IgD-negative memory B cell (primary cell): Measurements from ENCODE around the gene NCAPD3. TPM values are rescaled to one million over a fixed set of nuclear protein-coding genes. Genes with fewer than 3 reads are reported as not detected.
A peak's percentile ranks its signal among the peaks of the same experiment; 100 is the strongest.
"Not testable (repeated sequence)": the region's sequence is repeated elsewhere in the genome, so short reads cannot be mapped to it uniquely, and the experiment has no call there.

Experiments
- H3K27ac Mint-ChIP-seq, 3 donors: one replicate each; pipeline ENCODE4 v1.8.0; 2020 to 2022; ENCODE audit warnings: mild to moderate bottlenecking in 3 of 3, mixed read lengths in 3 of 3, moderate library complexity in 1 of 3
- H3K27me3 Mint-ChIP-seq: one replicate; pipeline ENCODE4 v1.8.0; 2021; ENCODE audit warnings: mixed read lengths
- H3K36me3 Mint-ChIP-seq: one replicate; pipeline ENCODE4 v1.8.0; 2020; ENCODE audit warnings: mild to moderate bottlenecking, mixed read lengths
- H3K4me1 Mint-ChIP-seq, 3 donors: one replicate each; pipeline ENCODE4 v1.8.0; 2020 to 2022; ENCODE audit warnings: mixed read lengths in 3 of 3, mild to moderate bottlenecking in 1 of 3
- H3K4me3 Mint-ChIP-seq, 4 donors: one replicate each; pipeline ENCODE4 v1.8.0; 2020 to 2022; ENCODE audit warnings: mild to moderate bottlenecking in 4 of 4, mixed read lengths in 4 of 4, moderate library complexity in 3 of 4
- H3K9me3 Mint-ChIP-seq, 3 donors: one replicate each; pipeline ENCODE4 v1.8.0; 2020 to 2021; ENCODE audit warnings: mixed read lengths in 3 of 3, mild to moderate bottlenecking in 1 of 3
- polyA plus RNA-seq: library from polyadenylated mRNA; unstranded; fragments of 300-500 nt; fragmentation: Illumina TruSeq; gene quantifications from one replicate; pipeline ENCODE4 v1.2.3, GENCODE V29; 2021

Gene NCAPD3
- polyA plus RNA-seq, 1 donor from 2014 or later = 8.1 TPM

GRCh38 chr11:134216816-134217215, 7.0 kb downstream of the NCAPD3 start:
- peak overlapping the region in 1 of 4 donors; percentile 20 for H3K4me3 Mint-ChIP-seq
- H3K27ac Mint-ChIP-seq = no peak overlapping the region
- H3K4me1 Mint-ChIP-seq = peaks cover 0 to 3% (median 0%) of the 10 kb centered on the region in 3 donors
- peaks cover 5% of the 10 kb centered on the region for H3K36me3 Mint-ChIP-seq
- H3K27me3 Mint-ChIP-seq = no peaks in the 10 kb centered on the region
- no peaks in the 10 kb centered on the region for H3K9me3 Mint-ChIP-seq

GRCh38 chr11:134215836-134216235, 7.9 kb downstream of the NCAPD3 start:
- Mint-ChIP-seq H3K4me3 (no peak overlapping the region), H3K36me3 (peaks cover 5% of the 10 kb centered on the region), H3K4me1 (peaks cover 0 to 3% (median 2%) of the 10 kb centered on the region in 3 donors), H3K27me3 (no peaks in the 10 kb centered on the region), H3K27ac (no peak overlapping the region), H3K9me3 (no peaks in the 10 kb centered on the region)

- no peaks in the 10 kb centered on the region for H3K27me3 Mint-ChIP-seq
- H3K4me1 Mint-ChIP-seq = peaks cover 0 to 2% (median 0%) of the 10 kb centered on the region in 3 donors
- no peaks in the 10 kb centered on the region for H3K9me3 Mint-ChIP-seq
- H3K36me3 Mint-ChIP-seq = peaks cover 10% of the 10 kb centered on the region
- H3K27ac Mint-ChIP-seq = peak overlapping the region in 1 of 3 donors; percentile 12
- H3K4me3 Mint-ChIP-seq = no peak overlapping the region
Measured at GRCh38 chr11:134207538-134208239, 16.1 kb downstream of the NCAPD3 start.

- H3K36me3 Mint-ChIP-seq = peaks cover 14% of the 10 kb centered on the region
- H3K4me1 Mint-ChIP-seq = no peaks in the 10 kb centered on the region
- H3K27ac Mint-ChIP-seq = no peak overlapping the region
- H3K4me3 Mint-ChIP-seq = no peak overlapping the region
- no peaks in the 10 kb centered on the region for H3K27me3 Mint-ChIP-seq
- H3K9me3 Mint-ChIP-seq = no peaks in the 10 kb centered on the region
Measured at GRCh38 chr11:134206185-134206584, 17.6 kb downstream of the NCAPD3 start.

- Mint-ChIP-seq H3K36me3 (peaks cover 14% of the 10 kb centered on the region), H3K9me3 (no peaks in the 10 kb centered on the region), H3K27me3 (no peaks in the 10 kb centered on the region), H3K27ac (no peak overlapping the region), H3K4me3 (no peak overlapping the region), H3K4me1 (no peaks in the 10 kb centered on the region)
Measured at GRCh38 chr11:134205729-134206128, 18.0 kb downstream of the NCAPD3 start.

- Mint-ChIP-seq H3K4me3 (no peak overlapping the region), H3K4me1 (no peaks in the 10 kb centered on the region), H3K9me3 (no peaks in the 10 kb centered on the region), H3K27me3 (no peaks in the 10 kb centered on the region), H3K27ac (no peak overlapping the region), H3K36me3 (peaks cover 11% of the 10 kb centered on the region)
Measured at GRCh38 chr11:134202661-134203060, 21.1 kb downstream of the NCAPD3 start.

GRCh38 chr11:134200688-134201087, 23.1 kb downstream of the NCAPD3 start:
- no peaks in the 10 kb centered on the region for H3K9me3 Mint-ChIP-seq
- no peaks in the 10 kb centered on the region for H3K4me1 Mint-ChIP-seq
- peaks cover 15% of the 10 kb centered on the region for H3K36me3 Mint-ChIP-seq
- H3K4me3 Mint-ChIP-seq = no peak overlapping the region
- H3K27ac Mint-ChIP-seq = no peak overlapping the region
- H3K27me3 Mint-ChIP-seq = no peaks in the 10 kb centered on the region

GRCh38 chr11:134199531-134199930, 24.2 kb downstream of the NCAPD3 start:
- H3K4me1 Mint-ChIP-seq = no peaks in the 10 kb centered on the region

GRCh38 chr11:134196756-134197155, 27.0 kb downstream of the NCAPD3 start:
- Mint-ChIP-seq H3K36me3 (peaks cover 20% of the 10 kb centered on the region), H3K27me3 (no peaks in the 10 kb centered on the region), H3K4me1 (no peaks in the 10 kb centered on the region), H3K9me3 (no peaks in the 10 kb centered on the region), H3K4me3 (peak overlapping the region in 1 of 4 donors; percentile 87), H3K27ac (no peak overlapping the region)

More at GRCh38 chr11:134199531-134199930, 24.2 kb downstream of the NCAPD3 start:
- no peak overlapping the region for H3K27ac Mint-ChIP-seq
- no peaks in the 10 kb centered on the region for H3K9me3 Mint-ChIP-seq
- no peak overlapping the region for H3K4me3 Mint-ChIP-seq
- H3K27me3 Mint-ChIP-seq = no peaks in the 10 kb centered on the region
- peaks cover 15% of the 10 kb centered on the region for H3K36me3 Mint-ChIP-seq

- not testable (repeated sequence) for H3K4me3 Mint-ChIP-seq, H3K9me3 Mint-ChIP-seq, H3K4me1 Mint-ChIP-seq, H3K27me3 Mint-ChIP-seq, H3K27ac Mint-ChIP-seq
- peaks cover 29% of the 10 kb centered on the region for H3K36me3 Mint-ChIP-seq
Measured at GRCh38 chr11:134188092-134188491, 35.7 kb downstream of the NCAPD3 start.

GRCh38 chr11:134181707-134182106, 42.1 kb downstream of the NCAPD3 start:
- no peaks in the 10 kb centered on the region for H3K4me1 Mint-ChIP-seq
- H3K9me3 Mint-ChIP-seq = no peaks in the 10 kb centered on the region
- no peak overlapping the region for H3K27ac Mint-ChIP-seq
- H3K27me3 Mint-ChIP-seq = no peaks in the 10 kb centered on the region
- peaks cover 4% of the 10 kb centered on the region for H3K36me3 Mint-ChIP-seq
- H3K4me3 Mint-ChIP-seq = no peak overlapping the region

GRCh38 chr11:134178032-134178674, 45.6 kb downstream of the NCAPD3 start:
- no peaks in the 10 kb centered on the region for H3K4me1 Mint-ChIP-seq
- H3K27me3 Mint-ChIP-seq = no peaks in the 10 kb centered on the region
- H3K27ac Mint-ChIP-seq = no peak overlapping the region

GRCh38 chr11:134176284-134176683, 47.5 kb downstream of the NCAPD3 start:
- Mint-ChIP-seq H3K27me3 (no peaks in the 10 kb centered on the region), H3K9me3 (no peaks in the 10 kb centered on the region), H3K36me3 (peaks cover 9% of the 10 kb centered on the region), H3K4me1 (no peaks in the 10 kb centered on the region), H3K4me3 (no peak overlapping the region), H3K27ac (no peak overlapping the region)

More at GRCh38 chr11:134178032-134178674, 45.6 kb downstream of the NCAPD3 start:
- Mint-ChIP-seq H3K9me3 (no peaks in the 10 kb centered on the region), H3K36me3 (peaks cover 5% of the 10 kb centered on the region), H3K4me3 (no peak overlapping the region)

GRCh38 chr11:134173296-134173695, 50.5 kb downstream of the NCAPD3 start:
- Mint-ChIP-seq H3K36me3 (peaks cover 12% of the 10 kb centered on the region), H3K4me3 (no peak overlapping the region), H3K4me1 (no peaks in the 10 kb centered on the region), H3K27me3 (no peaks in the 10 kb centered on the region), H3K27ac (no peak overlapping the region), H3K9me3 (no peaks in the 10 kb centered on the region)

- Mint-ChIP-seq H3K27me3 (no peaks in the 10 kb centered on the region), H3K9me3 (no peaks in the 10 kb centered on the region), H3K27ac (peak overlapping the region in 1 of 3 donors; percentile 88), H3K4me3 (no peak overlapping the region), H3K4me1 (no peaks in the 10 kb centered on the region), H3K36me3 (peaks cover 17% of the 10 kb centered on the region)
Measured at GRCh38 chr11:134171951-134172350, 51.8 kb downstream of the NCAPD3 start.

- H3K9me3 Mint-ChIP-seq = no peaks in the 10 kb centered on the region
- no peaks in the 10 kb centered on the region for H3K27me3 Mint-ChIP-seq
- H3K36me3 Mint-ChIP-seq = peaks cover 15% of the 10 kb centered on the region
- H3K4me1 Mint-ChIP-seq = no peaks in the 10 kb centered on the region
- H3K4me3 Mint-ChIP-seq = no peak overlapping the region
- H3K27ac Mint-ChIP-seq = no peak overlapping the region
Measured at GRCh38 chr11:134170919-134171281, 52.9 kb downstream of the NCAPD3 start.
